Measurements from ENCODE around the gene EIF3A.
"Not testable (repeated sequence)": the region's sequence is repeated elsewhere in the genome, so short reads cannot be mapped to it uniquely, and the experiment has no call there.

EIF3A gene

GRCh38 chr10:119101366-119102098 is 20.9 kb upstream of the EIF3A start:
- DNase-seq (ENCODE audit: extremely low spot score) = no peak
- TF ChIP-seq ELF4 (IDR thresholded peaks at IDR 0.05) = no peak
- no peak for TF ChIP-seq FOXK2 (IDR thresholded peaks at IDR 0.05)
- TF ChIP-seq LEF1 (IDR thresholded peaks at IDR 0.05; ENCODE audit: borderline replicate concordance) = no peak
- no peak for TF ChIP-seq TARDBP (IDR thresholded peaks at IDR 0.05)
- ChIA-PET CTCF (interaction anchor here (1.1 kb wide), 1 partner anchor 70 kb away, joined by 3 read pairs; no protein-coding TSS in a partner anchor), POLR2A (interaction anchor here (1.0 to 1.6 kb wide), 4 partner anchors 11 to 106 kb away, joined by 3 to 6 read pairs (median 4); partner anchors contain the start of genes EIF3A and GRK5)

DNA sequence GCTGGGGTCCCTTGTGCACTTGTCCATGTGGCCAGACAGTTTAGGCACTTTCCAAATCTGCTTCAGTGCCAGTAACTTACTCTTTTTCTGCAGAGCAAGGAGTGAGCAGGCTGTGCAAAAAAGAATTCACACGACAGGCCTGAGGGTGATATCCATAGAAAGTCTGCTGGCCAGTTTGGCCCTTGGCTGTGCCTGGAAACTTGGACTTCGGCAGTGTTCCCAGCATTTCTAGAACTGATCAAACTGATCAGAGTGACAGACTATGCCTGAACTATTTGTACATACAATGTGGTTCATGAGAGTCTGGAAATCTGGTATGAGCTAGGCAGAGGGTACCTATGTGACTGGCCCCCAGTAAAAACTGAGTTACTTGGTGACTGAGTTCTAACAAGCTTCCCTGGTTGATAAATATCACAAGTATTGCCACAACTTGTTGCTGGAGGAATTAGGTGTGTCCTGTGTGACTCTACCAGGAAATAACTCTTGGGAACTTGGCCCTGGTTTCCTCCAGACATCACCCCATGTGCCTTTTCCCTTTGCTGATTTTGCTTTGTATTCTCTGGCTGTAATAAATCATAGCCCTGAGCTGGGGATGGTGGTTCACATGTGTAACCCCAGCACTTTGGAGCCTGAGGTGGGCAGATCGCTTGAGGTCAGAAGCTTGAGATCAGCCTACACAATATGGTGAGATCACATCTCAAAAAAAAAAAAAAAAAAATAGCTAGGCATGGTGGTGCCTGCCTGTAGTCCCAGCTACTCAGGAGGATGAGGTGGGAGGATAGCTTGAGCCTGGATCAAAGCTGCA is 20.0 kb upstream of the EIF3A start:
- POLR2A ChIA-PET = interaction anchor here (1.0 to 1.6 kb wide), 4 partner anchors 10 to 107 kb away, joined by 3 to 6 read pairs (median 4); partner anchors contain the start of genes EIF3A and GRK5
- CTCF ChIA-PET = interaction anchor here (1.1 kb wide), 1 partner anchor 69 kb away, joined by 3 read pairs; no protein-coding TSS in a partner anchor
- DNase-seq (ENCODE audit: extremely low spot score) = no peak
- TF ChIP-seq SP1 (IDR thresholded peaks at IDR 0.05) = no peak
- TF ChIP-seq SUZ12 (IDR thresholded peaks at IDR 0.05) = no peak

DNA sequence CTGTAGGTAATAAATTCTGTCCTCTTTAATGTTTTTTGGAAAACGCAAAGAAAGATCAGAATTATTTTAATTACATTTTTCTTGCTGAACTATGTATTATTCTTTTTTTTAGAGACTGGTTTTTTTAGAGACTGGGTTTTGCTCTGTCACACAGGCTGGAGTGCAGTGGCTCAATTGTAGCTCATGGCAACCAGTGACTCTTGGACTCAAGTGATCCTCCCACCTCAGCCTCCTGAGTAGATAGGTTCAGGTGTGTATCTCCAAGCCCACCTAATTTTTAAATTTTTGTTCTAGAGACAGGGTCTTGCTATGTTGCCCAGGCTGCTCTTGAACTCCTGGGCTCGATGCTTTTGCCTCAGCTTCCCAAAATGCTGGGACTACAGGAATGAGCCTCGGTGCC is 18.0 kb upstream of the EIF3A start:
- DNase-seq (ENCODE audit: extremely low spot score) = no peak
- POLR2A ChIA-PET = no interaction called here
- TF ChIP-seq TARDBP (IDR thresholded peaks at IDR 0.05) (no peak), LEF1 (IDR thresholded peaks at IDR 0.05; ENCODE audit: borderline replicate concordance) (no peak), HDGF (IDR thresholded peaks at IDR 0.05; ENCODE audit: borderline replicate concordance) (no peak), FOXK2 (IDR thresholded peaks at IDR 0.05) (no peak), ELF4 (IDR thresholded peaks at IDR 0.05) (no peak), FOXM1 (IDR thresholded peaks at IDR 0.05; ENCODE audit: borderline replicate concordance) (no peak), SUZ12 (IDR thresholded peaks at IDR 0.05) (no peak), CTBP1 (IDR thresholded peaks at IDR 0.05; ENCODE audit: borderline replicate concordance) (no peak), ZNF384 (IDR thresholded peaks at IDR 0.05) (no peak), BHLHE40 (IDR thresholded peaks at IDR 0.05; ENCODE audit: borderline replicate concordance) (no peak), NFRKB (IDR thresholded peaks at IDR 0.05) (no peak), SP1 (IDR thresholded peaks at IDR 0.05) (no peak), ARNT (IDR thresholded peaks at IDR 0.05) (no peak), L3MBTL2 (conservative IDR thresholded peaks at IDR 0.05) (no peak), FOXA1 (IDR thresholded peaks at IDR 0.05) (no peak)
- TF ChIP-seq, protein P1, sequence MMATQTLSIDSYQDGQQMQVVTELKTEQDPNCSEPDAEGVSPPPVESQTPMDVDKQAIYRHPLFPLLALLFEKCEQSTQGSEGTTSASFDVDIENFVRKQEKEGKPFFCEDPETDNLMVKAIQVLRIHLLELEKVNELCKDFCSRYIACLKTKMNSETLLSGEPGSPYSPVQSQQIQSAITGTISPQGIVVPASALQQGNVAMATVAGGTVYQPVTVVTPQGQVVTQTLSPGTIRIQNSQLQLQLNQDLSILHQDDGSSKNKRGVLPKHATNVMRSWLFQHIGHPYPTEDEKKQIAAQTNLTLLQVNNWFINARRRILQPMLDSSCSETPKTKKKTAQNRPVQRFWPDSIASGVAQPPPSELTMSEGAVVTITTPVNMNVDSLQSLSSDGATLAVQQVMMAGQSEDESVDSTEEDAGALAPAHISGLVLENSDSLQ (IDR thresholded peaks at IDR 0.05) = no peak
- CTCF ChIA-PET = no interaction called here

DNA sequence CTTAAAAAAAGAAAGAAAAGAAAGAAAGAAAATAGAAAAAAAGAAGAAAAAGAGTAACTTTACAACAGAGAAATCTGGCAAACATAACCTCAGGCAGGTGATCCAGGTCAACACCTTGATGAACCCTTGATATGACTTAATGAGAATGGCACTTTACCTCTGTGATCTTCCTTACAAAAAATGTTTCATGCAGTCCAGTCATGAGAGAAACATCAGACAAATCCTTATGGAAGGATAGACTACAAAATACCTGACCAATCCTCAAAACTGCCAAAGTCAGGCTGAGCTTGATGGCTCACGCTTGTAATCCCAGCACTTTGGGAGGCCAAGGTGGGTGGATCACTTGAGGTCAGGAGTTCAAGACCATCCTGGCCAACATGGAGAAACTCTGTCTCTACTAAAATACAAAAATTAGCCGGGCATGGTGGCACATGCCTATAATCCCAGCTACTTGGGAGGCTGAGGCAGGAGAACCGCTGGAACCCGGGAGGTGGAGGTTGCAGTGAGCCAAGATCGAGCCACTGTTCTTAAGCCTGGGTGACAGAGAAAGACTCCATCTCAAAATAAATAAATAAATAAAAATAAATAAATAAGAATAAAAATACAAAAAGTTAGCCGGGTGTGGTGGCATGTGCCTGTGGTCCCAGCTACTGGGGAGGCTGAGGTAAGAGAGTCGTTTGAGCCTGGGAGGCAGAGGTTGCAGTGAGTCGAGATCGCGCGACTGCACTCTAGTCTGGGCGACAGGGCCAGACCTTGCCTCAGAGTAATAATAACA is 16.2 kb upstream of the EIF3A start:
- DNase-seq (ENCODE audit: extremely low spot score); CTCF ChIA-PET: not testable (repeated sequence)
- POLR2A ChIA-PET = interaction anchor here (1.3 to 1.9 kb wide), 2 partner anchors 8 to 14 kb away, joined by 4 to 9 read pairs; partner anchors contain the start of gene DENND10

- TF ChIP-seq SUZ12 (IDR thresholded peaks at IDR 0.05) (no peak), L3MBTL2 (conservative IDR thresholded peaks at IDR 0.05) (no peak), BHLHE40 (IDR thresholded peaks at IDR 0.05; ENCODE audit: borderline replicate concordance) (no peak), FOXM1 (IDR thresholded peaks at IDR 0.05; ENCODE audit: borderline replicate concordance) (no peak), HDGF (IDR thresholded peaks at IDR 0.05; ENCODE audit: borderline replicate concordance) (no peak), ELF4 (IDR thresholded peaks at IDR 0.05) (no peak), LEF1 (IDR thresholded peaks at IDR 0.05; ENCODE audit: borderline replicate concordance) (no peak), TARDBP (IDR thresholded peaks at IDR 0.05) (no peak), FOXA1 (IDR thresholded peaks at IDR 0.05) (no peak), CTBP1 (IDR thresholded peaks at IDR 0.05; ENCODE audit: borderline replicate concordance) (no peak), FOXK2 (IDR thresholded peaks at IDR 0.05) (no peak), SP1 (IDR thresholded peaks at IDR 0.05) (no peak), ZNF384 (IDR thresholded peaks at IDR 0.05) (no peak), ARNT (IDR thresholded peaks at IDR 0.05) (no peak), NFRKB (IDR thresholded peaks at IDR 0.05) (no peak)
- TF ChIP-seq, protein P1 (IDR thresholded peaks at IDR 0.05) = no peak
- ChIA-PET POLR2A (interaction anchor here (1.3 to 1.9 kb wide), 2 partner anchors 9 to 13 kb away, joined by 4 to 9 read pairs; partner anchors contain the start of gene DENND10), CTCF (no interaction called here)
- DNase-seq (ENCODE audit: extremely low spot score) = no peak
These were observed 15.0 kb upstream of the EIF3A start for GRCh38 chr10:119095640-119096039.

DNA sequence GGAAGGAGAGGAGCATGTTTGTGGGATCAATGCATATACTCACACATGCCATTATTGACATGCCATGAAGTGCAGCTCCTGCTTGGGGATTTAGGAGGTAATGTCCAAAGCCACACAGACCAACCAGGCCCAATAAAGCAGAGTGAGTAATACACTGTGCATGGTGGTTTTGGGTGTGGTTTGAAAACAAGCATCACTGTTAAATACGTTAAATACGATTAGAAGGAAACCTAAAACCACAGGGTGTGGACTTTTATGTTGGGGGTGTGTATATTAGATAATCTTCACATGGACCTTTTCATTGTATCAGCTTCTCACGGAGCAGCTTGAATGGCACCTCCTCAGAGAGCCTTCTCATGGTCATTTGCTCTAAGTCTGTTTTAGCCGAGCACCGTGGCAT is 10.4 kb upstream of the EIF3A start:
- CTCF ChIA-PET = no interaction called here
- no peak for DNase-seq (ENCODE audit: extremely low spot score)
- POLR2A ChIA-PET = interaction anchor here (0.9 to 1.9 kb wide), 3 partner anchors 10 to 13 kb away, joined by 3 to 5 read pairs (median 5); partner anchors contain the start of genes DENND10 and EIF3A
- TF ChIP-seq SP1 (IDR thresholded peaks at IDR 0.05) = no peak
- no peak for TF ChIP-seq TARDBP (IDR thresholded peaks at IDR 0.05)
- no peak for TF ChIP-seq ZNF384 (IDR thresholded peaks at IDR 0.05)
- no peak for TF ChIP-seq BHLHE40 (IDR thresholded peaks at IDR 0.05; ENCODE audit: borderline replicate concordance)
- TF ChIP-seq L3MBTL2 (conservative IDR thresholded peaks at IDR 0.05) = no peak
- TF ChIP-seq FOXA1 (IDR thresholded peaks at IDR 0.05) = no peak
- TF ChIP-seq HDGF (IDR thresholded peaks at IDR 0.05; ENCODE audit: borderline replicate concordance) = no peak
- TF ChIP-seq, protein P1 (IDR thresholded peaks at IDR 0.05) = no peak
- no peak for TF ChIP-seq LEF1 (IDR thresholded peaks at IDR 0.05; ENCODE audit: borderline replicate concordance)
- no peak for TF ChIP-seq CTBP1 (IDR thresholded peaks at IDR 0.05; ENCODE audit: borderline replicate concordance)
- no peak for TF ChIP-seq ARNT (IDR thresholded peaks at IDR 0.05)
- no peak for TF ChIP-seq FOXM1 (IDR thresholded peaks at IDR 0.05; ENCODE audit: borderline replicate concordance)
- TF ChIP-seq ELF4 (IDR thresholded peaks at IDR 0.05) = no peak
- TF ChIP-seq FOXK2 (IDR thresholded peaks at IDR 0.05) = no peak
- TF ChIP-seq SUZ12 (IDR thresholded peaks at IDR 0.05) = no peak
